Measurements from ENCODE around the gene OR2V1.
"Not testable (repeated sequence)": the region's sequence is repeated elsewhere in the genome, so short reads cannot be mapped to it uniquely, and the experiment has no call there.

Gene OR2V1

GRCh38 chr5:181127907-181128626 is 2.9 kb downstream of the OR2V1 start:
- DNase-seq (ENCODE audit: low read depth in 3 of 3): no peak

GRCh38 chr5:181127456-181127855 is 3.5 kb downstream of the OR2V1 start:
- no peak for DNase-seq (ENCODE audit: low read depth in 3 of 3)

- DNase-seq (ENCODE audit: low read depth in 3 of 3): no peak
Measured at GRCh38 chr5:181126841-181127240, 4.1 kb downstream of the OR2V1 start.

GRCh38 chr5:181124526-181124925 is 6.4 kb downstream of the OR2V1 start:
- DNase-seq (ENCODE audit: low read depth in 3 of 3): no peak

GRCh38 chr5:181121675-181122561 is 9.1 kb downstream of the OR2V1 start:
- DNase-seq (ENCODE audit: low read depth in 3 of 3): no peak

- DNase-seq (ENCODE audit: low read depth in 3 of 3): no peak
Measured at GRCh38 chr5:181120761-181121160, 10.2 kb downstream of the OR2V1 start.

GRCh38 chr5:181120306-181120705 is 10.7 kb downstream of the OR2V1 start:
- no peak for DNase-seq (ENCODE audit: low read depth in 3 of 3)

GRCh38 chr5:181119105-181119504 is 11.9 kb downstream of the OR2V1 start:
- no peak for DNase-seq (ENCODE audit: low read depth in 3 of 3)

- no peak for DNase-seq (ENCODE audit: low read depth in 3 of 3)
Measured at GRCh38 chr5:181118369-181118768, 12.6 kb downstream of the OR2V1 start.

GRCh38 chr5:181114844-181115778 is 15.9 kb downstream of the OR2V1 start:
- no peak for DNase-seq (ENCODE audit: low read depth in 3 of 3)

GRCh38 chr5:181114284-181114843 is 16.6 kb downstream of the OR2V1 start:
- no peak for DNase-seq (ENCODE audit: low read depth in 3 of 3)

- DNase-seq (ENCODE audit: low read depth in 3 of 3): not testable (repeated sequence)
Measured at GRCh38 chr5:181113572-181113971, 17.4 kb downstream of the OR2V1 start.

GRCh38 chr5:181112476-181112875 is 18.5 kb downstream of the OR2V1 start:
- no peak for DNase-seq (ENCODE audit: low read depth in 3 of 3)

GRCh38 chr5:181111010-181111409 is 20.0 kb downstream of the OR2V1 start:
- no peak for DNase-seq (ENCODE audit: low read depth in 3 of 3)

- no peak for DNase-seq (ENCODE audit: low read depth in 3 of 3)
Measured at GRCh38 chr5:181109489-181110013, 21.4 kb downstream of the OR2V1 start.

GRCh38 chr5:181108578-181109165 is 22.3 kb downstream of the OR2V1 start:
- no peak for DNase-seq (ENCODE audit: low read depth in 3 of 3)

- no peak for DNase-seq (ENCODE audit: low read depth in 3 of 3)
Measured at GRCh38 chr5:181107699-181108098, 23.3 kb downstream of the OR2V1 start.

- no peak for DNase-seq (ENCODE audit: low read depth in 3 of 3)
Measured at GRCh38 chr5:181105391-181106025, 25.5 kb downstream of the OR2V1 start.

- DNase-seq (ENCODE audit: low read depth in 3 of 3): not testable (repeated sequence)
Measured at GRCh38 chr5:181104606-181105390, 26.2 kb downstream of the OR2V1 start.

GRCh38 chr5:181104259-181104568 is 26.8 kb downstream of the OR2V1 start:
- not testable (repeated sequence) for DNase-seq (ENCODE audit: low read depth in 3 of 3)
